Astrocyte of the spinal cord (primary cell): ENCODE measurements around the gene DMBX1.
A peak's percentile ranks its signal among the peaks of the same experiment; 100 is the strongest.

Source experiments
- DNase-seq: peaks from one replicate; pipeline ENCODE4 v3.0.0; 2011; ENCODE audit warnings: low read depth, low spot score
- H3K4me3 ChIP-seq: 2 replicates; pipeline ENCODE4 v1.5.1; 2011; ENCODE audit warnings: low read depth, mild to moderate bottlenecking, low read length, moderate library complexity
- CTCF ChIP-seq: IDR thresholded peaks from 2 replicates; pipeline ENCODE4 v1.5.1; 2012; ENCODE audit warnings: low read depth, mild to moderate bottlenecking, low read length, inconsistent platforms
- in situ Hi-C: cut with HindIII; loops from 2 replicates; pipeline ENCODE4 v1.10.0; 2017; ENCODE audit warnings: low sequenced_read_pairs

The DMBX1 gene

DNA sequence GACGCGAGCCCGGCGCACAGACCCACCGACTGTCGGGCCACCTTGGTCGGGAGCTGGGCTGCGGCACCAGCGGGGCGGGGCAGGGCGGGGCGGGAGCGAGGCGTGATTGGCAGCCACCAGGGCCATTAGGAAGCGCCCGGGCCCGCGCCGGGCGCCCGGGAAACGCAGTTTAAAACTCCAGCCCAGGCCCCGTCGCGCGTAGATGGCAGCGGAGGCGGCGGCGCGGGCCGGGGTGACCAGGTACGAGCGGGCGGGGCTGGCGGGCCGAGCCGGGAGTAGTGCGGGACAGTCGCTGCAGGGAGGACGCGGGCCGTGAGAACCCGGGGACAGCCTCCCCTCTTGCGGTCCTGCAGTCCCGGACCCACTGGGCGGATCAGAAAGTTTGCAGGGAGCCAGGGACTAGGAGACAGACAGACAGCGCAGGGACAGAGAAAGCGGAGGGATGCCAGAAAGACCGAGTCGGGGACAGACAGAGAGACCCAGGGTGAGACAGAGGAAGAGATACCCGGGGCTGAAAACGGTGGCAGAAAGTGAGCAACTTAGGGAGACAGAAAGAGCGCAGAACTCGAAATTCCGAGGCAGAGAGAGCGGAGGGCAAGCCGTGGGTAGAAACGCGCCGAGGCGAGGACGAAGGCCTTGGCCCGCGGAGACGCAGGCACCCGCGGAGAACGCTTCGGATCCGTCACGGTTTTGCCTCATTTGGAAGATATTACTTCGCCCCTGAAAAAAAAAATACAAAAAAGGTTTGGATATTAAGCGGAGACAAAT is at the start of gene DMBX1:
Gene DMBX1, plus strand, starts transcription at position 199 of the 768 bp plus-strand sequence. CDS start 17,175 bp downstream, outside the sequence.
- no peak within 1 kb of the TSS for H3K4me3 ChIP-seq
- TF ChIP-seq CTCF = no peak
- no peak for DNase-seq
- in situ Hi-C loops = no loop called here

DNA sequence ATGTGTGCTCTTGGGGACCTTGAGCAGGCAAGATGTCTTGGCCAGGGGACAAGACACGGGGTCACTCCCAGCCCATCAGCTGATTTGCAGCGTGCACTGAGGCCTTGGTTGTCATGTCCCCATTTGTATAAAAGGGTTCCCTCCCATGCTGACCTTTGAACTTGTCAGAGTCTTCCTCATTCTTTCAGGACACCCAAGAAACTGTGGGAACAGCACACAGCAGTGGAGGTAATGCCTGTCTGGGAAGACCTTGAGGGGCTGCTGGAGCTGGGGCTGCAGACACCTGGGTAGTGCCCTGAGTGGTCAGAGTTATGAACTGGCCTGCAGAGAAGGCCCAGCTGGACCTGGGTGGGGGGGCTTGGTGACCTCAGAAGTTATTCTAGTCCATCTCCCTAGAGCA is 49.2 kb upstream of the DMBX1 start:
- H3K4me3 ChIP-seq = no peak overlapping the region
- no peak for DNase-seq
- in situ Hi-C loops = no loop called here
- no peak for TF ChIP-seq CTCF

DNA sequence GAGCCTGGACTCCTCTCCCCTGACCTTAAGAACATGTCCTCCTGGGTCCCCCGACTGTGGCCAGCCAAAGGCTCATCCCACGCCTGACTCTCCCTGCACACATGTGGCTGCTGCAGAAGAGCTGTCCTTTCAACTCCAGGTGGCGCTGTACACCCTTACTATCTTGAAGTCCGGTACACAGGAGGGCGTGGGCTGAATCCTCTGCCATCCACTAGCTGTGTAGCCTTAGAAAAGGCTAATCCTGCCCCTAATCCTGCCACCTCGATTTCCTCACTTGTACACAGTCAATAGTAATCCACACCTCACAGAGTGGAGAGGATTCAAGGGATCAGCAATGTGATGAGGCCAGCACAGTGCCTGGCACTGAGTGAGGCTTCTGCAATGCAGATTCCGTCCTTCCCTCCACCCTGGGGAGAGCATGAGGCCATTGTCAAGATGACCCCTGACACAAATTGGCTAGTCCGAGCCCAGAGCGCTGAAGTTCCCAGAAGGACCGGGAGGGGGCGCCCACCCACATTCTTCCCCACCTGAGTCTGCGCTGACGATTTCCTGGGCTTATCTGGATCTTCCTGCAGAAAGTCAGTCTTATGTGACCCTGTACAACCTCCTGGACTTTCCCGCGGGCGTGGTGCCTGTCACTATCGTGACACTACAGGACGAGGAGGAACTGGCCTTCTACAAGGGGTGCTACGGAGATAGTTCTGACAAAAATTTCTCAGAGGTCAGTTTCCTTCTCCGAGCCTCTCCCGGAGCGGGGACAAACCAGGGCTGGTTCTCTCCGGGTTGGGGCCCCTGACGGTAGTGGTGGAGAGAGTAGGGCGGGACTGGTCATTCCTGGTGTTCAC is 47.1 kb upstream of the DMBX1 start:
- H3K4me3 ChIP-seq = peak overlapping the region; percentile 20
- peak; percentile 64 for DNase-seq
- peak; percentile 93 for TF ChIP-seq CTCF
- in situ Hi-C loops = no loop called here

- in situ Hi-C loops = no loop called here
- H3K4me3 ChIP-seq = no peak overlapping the region
- no peak for TF ChIP-seq CTCF
- DNase-seq = no peak
These were observed 45.2 kb upstream of the DMBX1 start for GRCh38 chr1:46444466-46444865.

DNA sequence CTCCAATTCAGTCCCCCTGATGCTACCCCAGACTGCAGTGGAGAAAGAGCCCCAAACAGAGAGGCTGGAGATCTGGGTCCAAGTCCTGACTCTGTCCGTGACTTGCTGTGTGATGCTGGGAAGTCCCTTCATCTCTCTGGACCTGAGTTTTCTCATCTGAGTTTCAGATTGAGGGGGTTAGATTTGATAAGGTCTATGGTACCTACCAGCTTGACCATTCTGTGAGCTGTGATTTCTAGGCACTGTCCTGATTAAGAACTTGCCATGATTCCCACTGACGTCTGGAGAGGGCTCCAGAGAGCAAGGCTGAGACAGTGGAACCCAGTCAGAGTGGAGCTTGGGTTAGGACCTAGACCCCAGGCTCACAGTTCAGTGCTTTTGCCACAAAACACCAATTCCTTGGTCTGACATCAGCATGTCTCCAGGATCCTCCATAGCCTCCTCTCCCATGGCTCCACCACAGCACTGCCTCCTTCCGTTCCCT is 43.8 kb upstream of the DMBX1 start:
- no peak for DNase-seq
- in situ Hi-C loops = no loop called here
- TF ChIP-seq CTCF = peak; percentile 11
- no peak overlapping the region for H3K4me3 ChIP-seq

GRCh38 chr1:46446646-46447498 is 42.8 kb upstream of the DMBX1 start:
- in situ Hi-C loops = no loop called here
- no peak overlapping the region for H3K4me3 ChIP-seq

More at GRCh38 chr1:46446646-46447498, 42.8 kb upstream of the DMBX1 start:
- DNase-seq = peak; percentile 64
- TF ChIP-seq CTCF = peak; percentile 92
